NCI-H1092 (cell line): ENCODE measurements around the gene KIR2DL4.
"Not testable (repeated sequence)": the region's sequence is repeated elsewhere in the genome, so short reads cannot be mapped to it uniquely, and the experiment has no call there.

ENCODE experiments used
- DNase-seq: peaks from one replicate; lab custom pipeline; 2025; lab: John Stamatoyannopoulos, UW

The KIR2DL4 gene

DNA sequence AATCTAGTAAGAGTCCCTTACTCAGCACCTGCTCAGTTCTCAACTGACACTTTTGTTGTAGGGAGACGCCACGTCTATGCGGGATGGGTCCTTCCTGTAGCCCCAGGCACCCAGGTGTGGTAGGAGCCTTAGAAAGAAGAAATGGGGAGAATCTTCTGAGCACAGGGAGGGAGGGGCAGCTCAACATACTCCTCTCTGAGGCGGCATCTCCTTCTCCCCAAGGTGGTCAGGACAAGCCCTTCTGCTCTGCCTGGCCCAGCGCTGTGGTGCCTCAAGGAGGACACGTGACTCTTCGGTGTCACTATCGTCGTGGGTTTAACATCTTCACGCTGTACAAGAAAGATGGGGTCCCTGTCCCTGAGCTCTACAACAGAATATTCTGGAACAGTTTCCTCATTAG is 1.2 kb downstream of the KIR2DL4 start:
- no peak for DNase-seq

DNA sequence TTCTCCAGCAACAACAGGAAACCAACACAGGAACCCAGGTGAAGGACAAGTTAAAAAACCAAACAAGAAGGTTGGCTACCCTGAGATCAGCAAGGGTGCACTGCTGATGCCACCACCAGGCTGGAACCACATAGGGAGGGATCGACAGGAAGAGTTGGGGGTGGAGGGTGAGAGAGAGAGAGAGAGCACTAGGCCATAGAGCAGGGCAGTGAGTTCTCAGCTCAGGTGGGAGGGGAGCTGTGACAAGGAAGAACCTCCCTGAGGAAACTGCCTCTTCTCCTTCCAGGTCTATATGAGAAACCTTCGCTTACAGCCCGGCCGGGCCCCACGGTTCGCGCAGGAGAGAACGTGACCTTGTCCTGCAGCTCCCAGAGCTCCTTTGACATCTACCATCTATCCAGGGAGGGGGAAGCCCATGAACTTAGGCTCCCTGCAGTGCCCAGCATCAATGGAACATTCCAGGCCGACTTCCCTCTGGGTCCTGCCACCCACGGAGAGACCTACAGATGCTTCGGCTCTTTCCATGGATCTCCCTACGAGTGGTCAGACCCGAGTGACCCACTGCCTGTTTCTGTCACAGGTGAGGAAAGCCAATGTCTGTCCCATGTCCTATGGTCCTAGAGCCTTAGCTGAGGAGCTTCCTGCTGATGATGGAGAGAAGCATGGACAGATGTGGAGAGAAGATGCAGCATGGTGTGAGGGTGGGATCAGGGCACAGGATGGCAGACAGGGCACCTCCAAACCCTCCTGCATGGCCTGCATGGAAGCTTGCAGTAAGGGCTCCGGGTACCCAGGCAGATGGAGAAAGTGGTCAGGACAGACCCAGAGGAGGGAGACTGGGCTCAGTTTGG is 2.5 kb downstream of the KIR2DL4 start:
- DNase-seq, result no peak

DNA sequence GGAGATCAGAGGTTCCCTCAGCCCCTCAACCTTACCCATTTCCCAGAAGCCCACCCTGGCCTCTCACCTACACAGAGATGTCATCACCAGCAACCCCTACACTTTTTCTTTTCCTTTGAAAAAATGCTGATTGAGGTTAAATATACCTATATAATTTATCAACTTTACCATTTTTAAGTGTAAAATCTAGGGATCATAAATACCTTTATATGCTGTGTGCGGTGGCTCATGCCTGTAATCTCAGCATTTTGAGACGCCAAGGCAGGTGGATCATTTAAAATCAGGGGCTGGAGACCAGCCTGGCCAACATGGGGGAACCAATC is 3.1 kb downstream of the KIR2DL4 start:
- DNase-seq, result no peak

DNA sequence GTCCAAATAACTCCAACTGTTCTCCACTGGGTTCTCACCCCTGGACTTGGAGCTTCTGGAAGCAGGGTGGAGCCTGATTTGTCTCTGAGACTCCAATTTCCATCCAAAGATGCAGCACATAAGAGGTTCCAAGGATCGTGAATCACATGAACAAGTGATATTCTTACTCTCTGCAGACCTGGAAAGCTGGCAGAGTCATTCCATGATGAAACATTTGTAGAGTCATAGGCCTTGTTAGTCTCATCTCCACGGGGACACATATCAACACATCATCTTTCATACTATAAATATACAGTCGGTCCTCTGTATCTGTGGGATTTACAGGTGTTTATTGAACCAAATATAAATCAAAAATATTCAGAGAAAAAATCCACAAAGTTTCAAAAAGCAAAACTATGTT is 11.2 kb downstream of the KIR2DL4 start:
- not testable (repeated sequence) for DNase-seq

DNA sequence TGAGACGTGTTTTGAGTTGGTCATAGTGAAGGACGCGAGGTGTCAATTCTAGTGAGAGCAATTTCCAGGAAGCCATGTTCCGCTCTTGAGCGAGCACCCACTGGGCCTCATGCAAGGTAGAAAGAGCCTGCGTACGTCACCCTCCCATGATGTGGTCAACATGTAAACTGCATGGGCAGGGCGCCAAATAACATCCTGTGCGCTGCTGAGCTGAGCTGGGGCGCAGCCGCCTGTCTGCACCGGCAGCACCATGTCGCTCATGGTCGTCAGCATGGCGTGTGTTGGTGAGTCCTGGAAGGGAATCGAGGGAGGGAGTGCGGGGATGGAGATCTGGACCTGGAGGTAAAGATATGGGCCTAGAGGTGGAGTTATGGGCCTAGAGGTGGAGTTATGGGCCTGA is 12.8 kb downstream of the KIR2DL4 start, which contains the start of gene KIR3DL1:
Gene KIR3DL1 (plus strand): TSS at position 218 of the 400 bp plus-strand sequence.
- not testable (repeated sequence) for DNase-seq

DNA sequence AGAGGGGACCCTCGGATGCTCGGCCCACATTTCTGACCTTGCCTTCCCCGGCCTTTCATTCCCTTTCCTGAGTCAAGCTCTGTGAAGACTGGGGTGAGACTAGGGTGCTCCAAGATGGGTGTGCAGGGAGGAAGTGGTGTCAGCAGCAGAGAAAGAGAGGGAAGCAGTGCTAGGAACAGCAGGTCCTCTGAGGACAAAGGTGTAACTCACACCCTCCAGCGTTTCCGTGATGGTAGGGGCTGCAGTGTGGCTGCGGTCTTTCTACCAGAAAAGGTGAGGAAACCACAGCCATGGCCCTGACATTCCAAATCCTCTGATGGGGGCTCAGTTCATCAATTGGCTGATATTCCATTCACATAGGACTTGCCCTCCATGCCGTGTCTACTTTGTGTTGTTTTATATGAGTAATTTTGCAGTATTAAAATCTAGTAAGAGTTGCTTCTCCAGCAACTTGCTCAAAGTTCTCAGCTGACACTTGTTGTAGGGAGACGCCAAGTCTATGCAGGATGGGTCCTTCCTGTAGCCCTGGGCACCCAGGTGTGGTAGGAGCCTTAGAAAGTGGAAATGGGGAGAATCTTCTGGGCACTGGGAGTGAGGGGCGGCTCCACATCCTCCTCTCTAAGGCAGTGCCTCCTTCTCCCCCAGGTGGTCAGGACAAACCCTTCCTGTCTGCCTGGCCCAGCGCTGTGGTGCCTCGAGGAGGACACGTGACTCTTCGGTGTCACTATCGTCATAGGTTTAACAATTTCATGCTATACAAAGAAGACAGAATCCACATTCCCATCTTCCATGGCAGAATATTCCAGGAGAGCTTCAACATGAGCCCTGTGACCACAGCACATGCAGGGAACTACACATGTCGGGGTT is 14.5 kb downstream of the KIR2DL4 start:
- no peak for DNase-seq

DNA sequence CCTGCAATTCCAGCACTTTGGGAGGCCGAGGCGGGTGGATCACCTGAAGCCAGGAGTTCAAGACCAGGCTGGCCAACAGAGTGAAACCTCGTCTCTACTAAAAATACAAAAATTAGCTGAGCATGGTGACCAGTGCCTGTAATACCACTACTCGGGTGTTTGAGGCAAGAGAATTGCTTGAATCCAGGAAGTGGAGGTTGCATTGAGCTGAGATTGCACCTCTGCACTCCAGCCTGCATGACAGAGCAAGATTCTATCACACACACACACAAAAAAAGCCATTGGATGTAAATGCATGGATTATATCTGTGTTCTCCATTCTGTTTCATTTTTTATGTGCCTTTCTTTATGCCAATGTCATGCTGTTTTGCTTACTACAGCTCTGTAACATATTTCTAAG is 21.0 kb downstream of the KIR2DL4 start:
- not testable (repeated sequence) for DNase-seq

DNA sequence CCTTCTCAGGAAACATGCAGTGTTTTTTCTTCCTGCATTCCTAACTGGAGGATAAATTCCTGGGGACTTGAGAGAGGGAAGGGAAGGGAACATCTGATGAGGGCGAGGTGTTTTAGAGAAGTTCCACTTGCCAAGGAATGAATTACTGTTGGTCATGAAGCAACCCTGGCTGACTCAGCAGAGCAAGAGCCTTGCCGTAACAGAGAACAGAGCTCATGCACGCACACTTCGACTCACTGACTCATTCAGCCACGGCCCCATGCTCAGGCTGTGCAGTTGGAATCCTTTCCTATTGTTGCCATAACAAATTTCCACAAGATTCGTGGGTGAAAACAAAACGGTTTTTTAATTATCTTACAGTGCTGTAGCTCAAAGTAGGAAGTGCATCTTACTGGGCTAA is 21.9 kb downstream of the KIR2DL4 start:
- DNase-seq, result not testable (repeated sequence)

DNA sequence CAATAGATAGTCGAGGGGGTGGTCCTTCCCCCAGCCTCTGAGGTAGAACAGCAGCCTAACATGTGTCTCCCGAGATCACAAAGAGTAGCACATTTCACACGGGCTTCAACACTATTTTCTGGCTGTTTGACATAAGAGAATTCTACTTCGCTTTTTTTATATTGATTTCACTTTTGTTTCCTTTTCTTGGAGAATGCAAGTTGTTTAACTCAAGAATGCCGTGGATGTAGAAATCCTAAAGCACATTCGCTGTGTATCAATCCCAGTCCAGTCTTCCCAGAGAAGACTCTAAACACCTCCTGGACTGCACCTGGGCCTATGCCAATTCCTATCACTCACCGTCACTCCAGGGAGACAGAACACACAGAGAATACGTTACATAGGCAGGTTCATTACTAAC is 24.7 kb downstream of the KIR2DL4 start:
- DNase-seq, result not testable (repeated sequence)

DNA sequence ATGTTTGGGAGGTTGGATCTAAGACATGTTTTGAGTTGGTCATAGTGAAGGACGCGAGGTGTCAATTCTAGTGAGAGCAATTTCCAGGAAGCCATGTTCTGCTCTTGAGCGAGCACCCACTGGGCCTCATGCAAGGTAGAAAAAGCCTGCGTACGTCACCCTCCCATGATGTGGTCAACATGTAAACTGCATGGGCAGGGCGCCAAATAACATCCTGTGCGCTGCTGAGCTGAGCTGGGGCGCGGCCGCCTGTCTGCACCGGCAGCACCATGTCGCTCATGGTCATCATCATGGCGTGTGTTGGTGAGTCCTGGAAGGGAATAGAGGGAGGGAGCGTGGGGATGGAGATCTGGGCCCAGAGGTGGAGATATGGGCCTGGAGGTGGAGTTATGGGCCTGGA is 29.1 kb downstream of the KIR2DL4 start, which contains the start of gene KIR2DS4:
Gene KIR2DS4 (plus strand): TSS at position 181 of the 400 bp plus-strand sequence.
- DNase-seq, result not testable (repeated sequence)

DNA sequence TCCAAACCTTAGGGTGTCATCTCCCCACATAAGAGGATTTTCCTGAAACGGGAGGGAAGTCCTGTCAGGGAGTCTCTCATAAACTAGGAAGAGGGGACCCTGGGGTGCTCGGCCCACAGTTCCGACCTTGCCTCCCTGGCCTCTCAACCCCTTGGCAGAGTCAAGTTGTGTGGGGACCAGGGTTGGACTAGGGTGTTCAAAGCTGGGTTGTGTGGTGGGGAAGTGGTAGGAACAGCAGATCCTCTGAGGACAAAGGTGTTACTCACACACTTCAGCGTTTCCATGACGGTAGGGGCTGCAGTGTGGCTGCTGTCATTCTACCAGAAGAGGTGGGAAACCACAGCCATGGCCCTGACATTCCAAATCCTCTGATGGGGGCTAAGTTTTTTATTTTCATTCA is 31.7 kb downstream of the KIR2DL4 start:
- not testable (repeated sequence) for DNase-seq

DNA sequence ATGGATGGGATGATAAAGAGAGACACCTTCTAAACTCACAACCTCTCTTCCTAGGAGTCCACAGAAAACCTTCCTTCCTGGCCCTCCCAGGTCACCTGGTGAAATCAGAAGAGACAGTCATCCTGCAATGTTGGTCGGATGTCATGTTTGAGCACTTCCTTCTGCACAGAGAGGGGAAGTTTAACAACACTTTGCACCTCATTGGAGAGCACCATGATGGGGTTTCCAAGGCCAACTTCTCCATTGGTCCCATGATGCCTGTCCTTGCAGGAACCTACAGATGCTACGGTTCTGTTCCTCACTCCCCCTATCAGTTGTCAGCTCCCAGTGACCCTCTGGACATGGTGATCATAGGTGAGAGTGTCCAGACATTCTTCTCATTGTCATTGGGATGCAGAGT is 34.1 kb downstream of the KIR2DL4 start:
- not testable (repeated sequence) for DNase-seq

DNA sequence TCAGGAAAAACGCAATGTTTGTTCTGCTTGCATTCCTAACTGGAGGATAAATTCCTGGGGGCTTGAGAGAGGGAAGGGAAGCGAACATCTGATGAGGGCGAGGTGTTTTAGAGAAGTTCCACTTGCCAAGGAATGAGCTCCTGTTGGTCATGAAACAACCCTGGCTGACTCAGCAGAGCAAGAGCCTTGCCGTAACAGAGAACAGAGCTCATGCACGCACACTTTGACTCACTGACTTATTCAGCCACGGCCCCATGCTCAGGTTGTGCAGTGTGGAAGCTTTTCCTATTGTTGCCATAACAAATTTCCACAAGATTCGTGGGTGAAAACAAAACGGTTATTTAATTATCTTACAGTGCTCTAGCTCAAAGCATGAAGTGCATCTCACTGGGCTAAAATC is 39.8 kb downstream of the KIR2DL4 start:
- DNase-seq, result not testable (repeated sequence)

DNA sequence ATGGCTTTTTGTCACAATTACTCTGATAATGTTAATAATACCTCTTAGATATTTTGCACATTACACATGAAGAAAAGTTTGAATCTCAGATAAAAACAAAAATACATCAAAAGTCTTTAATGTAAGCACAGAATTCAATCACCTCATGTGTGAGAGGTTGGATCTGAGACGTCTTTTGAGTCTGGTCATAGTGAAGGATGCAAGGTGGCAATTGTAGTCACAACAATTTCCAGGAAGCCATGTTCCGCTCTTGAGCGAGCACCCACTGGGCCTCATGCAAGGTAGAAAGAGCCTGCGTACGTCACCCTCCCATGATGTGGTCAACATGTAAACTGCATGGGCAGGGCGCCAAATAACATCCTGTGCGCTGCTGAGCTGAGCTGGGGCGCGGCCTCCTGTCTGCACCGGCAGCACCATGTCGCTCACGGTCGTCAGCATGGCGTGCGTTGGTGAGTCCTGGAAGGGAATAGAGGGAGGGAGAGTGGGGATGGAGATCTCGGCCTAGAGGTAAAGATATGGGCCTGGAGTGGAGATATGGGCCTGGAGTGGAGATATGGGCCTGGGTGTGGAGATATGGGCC is 46.7 kb downstream of the KIR2DL4 start, which contains the start of gene KIR3DL2:
Gene KIR3DL2 (plus strand): TSS at position 383 of the 580 bp plus-strand sequence. CDS start 33 bp downstream, at position 416.
- not testable (repeated sequence) for DNase-seq

DNA sequence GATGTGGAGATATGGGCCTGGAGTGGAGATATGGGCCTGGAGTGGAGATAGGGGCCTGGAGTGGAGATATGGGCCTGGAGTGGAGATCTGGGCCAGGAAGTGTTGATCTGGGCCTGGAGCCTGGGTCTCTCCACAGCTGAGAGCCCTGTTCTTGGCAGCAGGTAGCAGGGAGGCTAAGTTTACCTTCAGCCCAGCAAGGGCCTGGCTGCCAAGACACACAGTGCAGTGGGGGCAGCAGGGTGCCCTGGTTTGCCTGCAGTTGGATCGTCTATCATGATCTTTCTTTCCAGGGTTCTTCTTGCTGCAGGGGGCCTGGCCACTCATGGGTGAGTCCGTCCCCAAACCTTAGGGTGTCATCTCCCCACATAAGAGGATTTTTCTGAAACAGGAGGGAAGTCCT is 47.5 kb downstream of the KIR2DL4 start:
- DNase-seq, result no peak

DNA sequence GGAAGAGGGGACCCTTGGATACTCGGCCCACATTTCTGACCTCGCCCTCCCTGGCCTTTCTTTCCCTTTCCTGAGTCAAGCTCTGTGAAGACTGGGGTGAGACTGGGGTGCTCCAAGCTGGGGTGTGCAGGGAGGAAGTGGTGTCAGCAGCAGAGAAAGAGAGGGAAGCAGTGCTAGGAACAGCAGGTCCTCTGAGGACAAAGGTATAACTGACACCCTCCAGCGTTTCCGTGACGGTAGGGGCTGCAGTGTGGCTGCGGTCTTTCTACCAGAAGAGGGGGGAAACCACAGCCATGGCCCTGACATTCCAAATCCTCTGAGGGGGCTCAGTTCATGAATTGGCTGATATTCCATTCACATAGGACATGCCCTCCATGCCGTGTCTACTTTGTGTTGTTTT is 47.9 kb downstream of the KIR2DL4 start:
- no peak for DNase-seq

DNA sequence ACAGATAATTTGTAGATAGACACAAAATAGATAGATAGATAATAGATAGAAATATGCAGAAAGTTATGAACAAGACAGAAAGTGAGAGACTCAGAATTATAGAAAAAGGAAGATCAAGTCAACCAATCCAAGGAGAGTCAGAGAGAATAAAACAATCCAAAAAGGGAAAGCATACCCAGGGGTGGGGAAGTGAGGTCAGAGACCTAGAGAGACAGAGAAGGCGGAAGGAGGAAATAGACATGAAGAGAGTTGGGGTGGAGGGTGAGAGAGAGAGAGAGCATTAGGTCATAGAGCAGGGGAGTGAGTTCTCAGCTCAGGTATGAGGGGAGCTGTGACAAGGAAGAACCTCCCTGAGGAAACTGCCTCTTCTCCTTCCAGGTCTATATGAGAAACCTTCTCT is 51.8 kb downstream of the KIR2DL4 start:
- DNase-seq, result not testable (repeated sequence)

DNA sequence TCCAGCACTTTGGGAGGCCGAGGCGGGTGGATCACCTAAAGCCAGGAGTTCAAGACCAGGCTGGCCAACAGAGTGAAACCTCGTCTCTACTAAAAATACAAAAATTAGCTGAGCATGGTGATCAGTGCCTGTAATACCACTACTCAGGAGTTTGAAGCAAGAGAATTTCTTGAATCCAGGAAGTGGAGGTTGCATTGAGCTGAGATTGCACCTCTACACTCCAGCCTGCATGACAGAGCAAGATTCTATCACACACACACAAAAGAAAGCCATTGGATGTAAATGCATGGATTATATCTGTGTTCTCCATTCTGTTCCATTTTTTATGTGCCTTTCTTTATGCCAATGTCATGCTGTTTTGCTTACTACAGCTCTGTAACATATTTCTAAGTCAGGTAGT is 55.1 kb downstream of the KIR2DL4 start:
- DNase-seq, result not testable (repeated sequence)

DNA sequence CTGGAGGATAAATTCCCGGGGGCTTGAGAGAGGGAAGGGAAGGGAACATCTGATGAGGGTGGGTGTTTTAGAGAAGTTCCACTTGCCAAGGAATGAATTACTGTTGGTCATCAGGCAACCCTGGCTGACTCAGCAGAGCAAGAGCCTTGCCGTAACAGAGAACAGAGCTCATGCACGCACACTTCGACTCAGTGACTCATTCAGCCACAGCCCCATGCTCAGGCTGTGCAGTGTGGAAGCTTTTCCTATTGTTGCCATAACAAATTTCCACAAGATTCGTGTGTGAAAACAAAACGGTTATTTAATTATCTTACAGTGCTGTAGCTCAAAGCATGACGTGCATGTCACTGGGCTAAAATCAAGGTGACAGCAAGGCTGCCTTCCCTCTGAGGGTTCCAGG is 56.0 kb downstream of the KIR2DL4 start:
- not testable (repeated sequence) for DNase-seq

DNA sequence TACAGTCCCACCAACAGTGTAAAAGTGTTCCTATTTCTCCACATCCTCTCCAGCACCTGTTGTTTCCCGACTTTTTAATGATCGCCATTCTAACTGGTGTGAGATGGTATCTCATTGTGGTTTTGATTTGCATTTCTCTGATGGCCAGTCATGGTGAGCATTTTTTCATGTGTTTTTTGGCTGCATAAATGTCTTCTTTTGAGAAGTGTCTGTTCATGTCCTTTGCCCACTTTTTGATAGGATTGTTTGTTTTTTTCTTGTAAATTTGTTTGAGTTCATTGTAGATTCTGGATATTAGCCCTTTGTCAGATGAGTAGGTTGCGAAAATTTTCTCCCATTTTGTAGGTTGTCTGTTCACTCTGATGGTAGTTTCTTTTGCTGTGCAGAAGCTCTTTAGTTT is 60.0 kb downstream of the KIR2DL4 start:
- DNase-seq, result not testable (repeated sequence)
